Activated gamma-delta T cell treated with anti-CD3 and anti-CD28 coated beads, Interleukin-2, amount 50 U/mL, for 16 hours (primary cell): ENCODE data around the gene TMED3.
"Not testable (repeated sequence)": the region's sequence is repeated elsewhere in the genome, so short reads cannot be mapped to it uniquely, and the experiment has no call there.

Experiments used
- DNase-seq: peaks from one replicate; pipeline ENCODE4 v3.0.0-alpha.2; 2020; ENCODE audit warnings: low read depth

The TMED3 gene

DNA sequence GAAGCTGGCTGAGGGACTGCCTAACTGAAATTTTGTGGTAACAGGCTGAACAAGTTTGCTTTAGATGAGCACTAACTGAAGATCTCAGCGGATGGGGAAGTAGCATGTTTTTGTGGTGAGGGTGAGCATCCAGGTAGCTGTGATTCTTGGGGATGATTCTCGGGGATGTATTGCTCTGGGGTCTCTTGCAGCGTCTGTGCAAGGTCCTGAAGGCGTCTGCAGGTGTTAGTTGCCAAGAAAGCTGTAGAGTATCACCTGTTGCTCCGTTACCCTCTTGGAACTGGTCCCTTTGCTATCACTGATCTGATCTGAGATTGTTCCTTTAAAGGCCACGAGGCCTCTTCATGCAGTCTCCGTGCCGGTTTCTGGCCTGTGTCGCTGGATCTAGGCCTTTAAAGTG is 6.0 kb downstream of the TMED3 start:
- no peak for DNase-seq

GRCh38 chr15:79319973-79320372 is 9.1 kb downstream of the TMED3 start:
- not testable (repeated sequence) for DNase-seq

DNA sequence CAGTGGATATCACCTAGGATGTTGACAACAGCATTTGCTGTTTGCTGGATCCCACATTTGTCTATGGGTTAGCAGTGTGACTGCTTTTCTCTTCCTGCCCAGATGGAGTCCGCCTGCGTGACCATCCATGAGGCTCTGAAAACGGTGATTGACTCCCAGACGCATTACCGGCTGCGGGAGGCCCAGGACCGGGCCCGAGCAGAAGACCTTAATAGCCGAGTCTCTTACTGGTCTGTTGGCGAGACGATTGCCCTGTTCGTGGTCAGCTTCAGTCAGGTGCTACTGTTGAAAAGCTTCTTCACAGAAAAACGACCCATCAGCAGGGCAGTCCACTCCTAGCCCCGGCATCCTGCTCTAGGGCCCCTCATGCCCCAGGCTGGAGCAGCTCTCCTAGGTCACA is 11.0 kb downstream of the TMED3 start:
- DNase-seq: no peak

- no peak for DNase-seq
Measured at GRCh38 chr15:79322306-79322705, 11.4 kb downstream of the TMED3 start.

DNA sequence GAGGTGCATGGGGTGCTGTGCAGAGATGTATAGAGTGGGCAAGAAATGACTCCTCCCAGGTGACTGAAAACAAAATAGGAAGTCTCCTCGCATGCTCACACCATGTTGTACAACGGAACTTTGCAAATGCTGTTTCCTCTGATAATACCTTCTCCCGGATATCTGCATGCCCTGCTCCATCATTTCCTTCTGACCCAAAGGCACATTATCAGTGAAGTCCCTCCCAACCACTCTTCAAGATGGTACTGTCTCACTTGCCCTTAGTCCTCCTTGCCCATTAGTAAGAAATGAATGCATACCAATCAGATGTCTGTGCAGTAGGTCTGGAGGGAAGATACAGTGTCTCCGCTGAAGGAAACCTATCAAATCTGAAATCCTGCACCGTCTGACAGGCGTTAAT is 12.0 kb downstream of the TMED3 start:
- no peak for DNase-seq

DNA sequence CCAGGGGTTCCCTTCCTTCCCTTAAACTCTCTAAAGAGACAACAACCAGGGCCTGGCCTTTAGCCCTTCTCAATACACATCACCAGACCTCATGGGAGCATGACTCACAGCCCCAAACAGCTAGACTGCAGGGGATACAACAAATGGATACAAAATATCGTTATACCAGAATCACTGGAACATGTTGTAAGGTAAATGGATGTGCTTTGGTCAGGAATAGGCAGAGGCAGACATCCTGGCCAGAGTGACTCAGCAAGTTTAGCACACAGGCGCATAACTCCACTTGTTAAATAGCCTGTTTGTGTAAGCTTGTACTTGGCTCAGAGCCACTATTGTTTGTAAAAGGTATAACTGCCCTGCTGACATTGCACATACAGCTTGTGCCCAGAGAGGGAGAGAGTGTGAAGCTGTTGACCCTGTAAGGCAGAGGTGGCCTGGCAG is 18.3 kb downstream of the TMED3 start:
- DNase-seq: no peak

DNA sequence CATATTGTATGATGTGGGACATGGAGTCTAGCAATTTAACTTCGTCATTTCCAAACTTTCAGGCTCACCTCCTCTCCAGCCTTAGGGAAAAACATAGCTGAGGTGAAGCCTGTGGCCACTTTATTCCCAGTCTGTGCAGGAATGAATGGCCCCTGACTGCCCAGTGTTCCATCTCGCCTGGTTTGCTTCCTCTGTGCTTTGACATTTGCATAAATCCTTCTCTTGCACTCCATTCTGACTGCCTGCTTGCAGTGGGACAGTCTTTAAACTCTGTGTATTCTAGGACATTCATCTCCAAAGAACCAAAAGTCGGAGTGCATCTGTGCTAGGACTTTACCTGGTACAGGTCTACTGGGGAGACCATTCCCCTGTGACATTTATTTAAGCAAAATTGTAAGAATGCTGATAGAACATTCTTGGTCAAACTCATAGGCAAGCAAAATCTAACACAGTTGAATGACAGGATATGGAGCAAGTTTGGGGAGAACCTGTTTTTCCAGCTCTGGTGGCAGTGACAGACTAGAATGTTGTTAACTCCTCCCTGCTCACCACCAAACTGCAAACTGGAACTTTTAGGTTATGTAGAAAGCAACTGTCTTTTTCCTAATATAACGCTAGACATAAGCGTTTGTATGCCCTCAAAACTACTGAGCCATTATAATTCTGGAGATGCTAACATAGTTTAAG is 22.1 kb downstream of the TMED3 start:
- no peak for DNase-seq

DNA sequence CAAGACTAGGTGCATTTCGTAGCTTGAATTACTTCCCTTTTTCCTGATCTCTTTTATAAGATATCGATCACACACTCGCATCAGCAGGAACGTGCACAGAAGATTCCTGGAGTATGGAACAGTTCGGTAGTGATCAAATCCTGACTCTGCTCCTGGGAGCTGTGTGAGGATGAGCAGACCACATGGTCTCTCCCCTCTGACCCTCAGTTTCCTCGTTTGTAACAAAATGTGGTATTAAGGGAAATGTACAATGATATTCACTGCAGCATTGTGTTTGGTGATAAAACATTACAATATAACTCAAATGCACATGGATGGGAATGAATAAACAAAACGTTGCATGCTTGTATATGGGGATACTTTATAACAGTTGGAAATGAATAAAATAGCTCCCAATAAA is 26.7 kb downstream of the TMED3 start:
- DNase-seq: no peak

DNA sequence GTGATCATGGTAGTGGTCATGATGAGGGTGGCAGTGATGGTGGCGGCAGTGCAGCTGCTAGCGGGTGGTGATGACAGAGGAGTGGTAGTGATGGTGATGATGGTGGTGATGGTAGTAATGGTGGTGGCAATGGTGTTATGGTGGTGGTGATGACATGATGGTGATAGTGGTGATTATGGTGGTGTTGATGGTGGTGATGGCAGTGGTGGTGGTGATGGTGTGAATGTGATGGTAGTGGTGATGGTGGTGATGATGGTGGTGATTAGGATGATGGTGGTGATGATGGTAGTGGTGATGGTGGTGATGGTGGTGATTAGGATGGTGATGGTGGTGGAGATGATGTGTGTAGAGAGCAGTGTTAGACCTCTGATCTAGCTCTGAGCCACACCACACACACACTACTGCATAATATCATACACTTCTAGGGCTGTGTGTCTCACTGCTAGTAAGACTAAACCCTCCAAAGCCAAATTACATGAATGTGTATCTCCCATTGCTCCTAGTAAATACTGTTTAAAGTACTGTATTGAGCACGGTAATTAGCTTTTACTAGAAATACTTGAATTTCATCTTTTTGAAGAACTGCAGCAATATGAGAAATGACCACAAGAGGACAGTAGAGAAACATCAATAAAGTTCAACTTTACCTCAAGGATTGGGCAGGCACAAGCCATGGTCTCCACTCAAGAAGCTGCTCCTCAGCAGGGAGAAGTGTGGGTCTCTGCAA is 28.8 kb downstream of the TMED3 start:
- DNase-seq: no peak

DNA sequence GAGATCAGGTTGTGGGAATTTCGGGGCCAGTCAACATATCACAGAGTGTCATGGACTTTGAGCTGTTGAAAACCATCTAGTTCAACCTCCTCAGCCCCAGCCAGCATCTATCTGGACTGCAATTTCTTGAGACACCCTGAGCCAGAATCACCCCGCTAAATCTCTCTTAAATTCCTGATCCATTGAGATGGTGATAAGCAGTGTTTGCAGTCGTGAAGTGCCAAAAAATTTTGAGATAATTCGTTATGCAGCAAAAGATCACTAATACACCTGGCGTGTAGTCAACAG is 29.3 kb downstream of the TMED3 start:
- DNase-seq: no peak

- DNase-seq: no peak
Measured at GRCh38 chr15:79341396-79341795, 30.5 kb downstream of the TMED3 start.

GRCh38 chr15:79349525-79349924 is 38.6 kb downstream of the TMED3 start:
- no peak for DNase-seq

- no peak for DNase-seq
Measured at GRCh38 chr15:79352206-79352605, 41.3 kb downstream of the TMED3 start.

GRCh38 chr15:79357566-79357965 is 46.7 kb downstream of the TMED3 start:
- DNase-seq: no peak

DNA sequence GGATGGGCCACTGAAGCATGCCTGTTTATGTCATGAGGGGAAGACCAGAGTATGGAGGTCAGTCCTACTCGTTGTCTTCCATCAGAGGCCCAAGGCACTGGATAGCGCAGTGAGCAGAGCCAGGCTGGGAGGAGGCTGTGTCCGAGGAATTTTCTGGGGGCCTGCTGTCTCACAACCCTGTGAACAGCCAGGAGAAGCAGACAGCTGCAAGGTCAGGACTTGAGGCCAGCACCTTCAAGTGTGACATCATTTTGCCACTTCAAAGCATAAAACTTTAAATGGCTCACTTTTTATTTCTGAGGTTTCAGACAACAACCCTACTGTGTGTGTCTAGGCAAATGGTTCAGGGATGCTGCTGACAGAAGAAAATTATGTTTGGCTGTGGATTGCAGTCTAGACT is 47.2 kb downstream of the TMED3 start:
- DNase-seq: no peak

- no peak for DNase-seq
Measured at GRCh38 chr15:79364571-79365240, 53.8 kb downstream of the TMED3 start.

DNA sequence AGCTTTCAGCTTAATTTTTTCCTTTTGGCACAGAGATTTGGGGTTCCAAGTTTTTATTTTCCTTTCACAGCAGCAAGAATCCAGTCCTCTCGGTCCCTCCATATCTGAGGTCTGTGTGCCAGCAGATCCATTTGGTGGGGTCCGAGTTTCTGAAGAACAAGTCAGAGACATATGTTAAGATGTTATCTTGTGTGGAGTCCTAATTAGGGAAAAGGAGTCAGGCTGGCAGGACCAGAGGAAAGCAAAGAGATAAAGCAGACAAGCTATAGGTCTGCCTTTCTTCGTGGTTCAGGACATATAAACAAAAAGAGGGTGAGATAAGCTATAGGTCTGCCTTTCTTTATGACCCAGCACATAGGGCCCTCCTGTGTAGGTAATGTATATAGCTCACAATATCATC is 54.9 kb downstream of the TMED3 start:
- no peak for DNase-seq

DNA sequence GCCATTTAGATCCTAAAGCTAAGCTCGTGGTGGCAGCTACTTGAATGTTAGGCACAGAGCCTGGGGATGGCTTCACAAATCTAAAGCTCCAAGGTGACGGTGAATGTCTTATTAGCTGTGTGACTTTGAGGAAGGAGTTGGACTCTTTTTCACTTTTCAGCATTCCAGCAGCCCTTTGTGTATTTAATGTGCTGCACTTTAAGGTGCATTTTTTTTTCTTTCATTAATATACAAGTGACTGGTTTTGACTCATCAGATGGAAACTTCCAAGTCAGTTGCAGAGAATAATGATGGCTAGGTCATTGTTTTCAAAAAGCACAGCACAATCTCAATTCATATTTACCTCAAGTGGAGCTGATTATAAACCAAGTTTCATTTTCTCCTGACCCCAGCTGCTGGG is 55.8 kb downstream of the TMED3 start:
- no peak for DNase-seq

GRCh38 chr15:79370716-79371115 is 59.8 kb downstream of the TMED3 start:
- no peak for DNase-seq

GRCh38 chr15:79371591-79371990 is 60.7 kb downstream of the TMED3 start:
- DNase-seq: no peak

- DNase-seq: no peak
Measured at GRCh38 chr15:79372428-79372827, 61.5 kb downstream of the TMED3 start.
